Omental fat pad (tissue), 4 donors: ENCODE results near the gene NLK. TPM values are rescaled to one million over a fixed set of nuclear protein-coding genes. Genes with fewer than 3 reads are reported as not detected.
"Not testable (repeated sequence)": the region's sequence is repeated elsewhere in the genome, so short reads cannot be mapped to it uniquely, and the experiment has no call there.

Experiments used
- ATAC-seq: fragments of 150-250 bp; one replicate; pipeline ENCODE4 v1.9.1; 2016; ENCODE audit warnings: mild to moderate bottlenecking, moderate library complexity; ENCODE audit not compliant: low FRiP score
- DNase-seq: peaks from one replicate; pipeline ENCODE4 v3.0.0-alpha.2; 2019; ENCODE audit warnings: low spot score
- total RNA-seq, 4 donors: library from RNA; depleted of rRNA; stranded (reverse); fragments of >200 nt; gene quantifications; one replicate each; pipeline ENCODE4 v1.1.0, GENCODE V29; 2016
- TF ChIP-seq, protein P1 (sequence below), 3 donors: fragments of 450-650 bp; IDR thresholded peaks; one replicate each; pipeline ENCODE4 v1.5.1; 2016 to 2017; ENCODE audit warnings: antibody characterized with exemption in 3 of 3, mild to moderate bottlenecking in 3 of 3, moderate library complexity in 2 of 3

NLK gene
- total RNA-seq, 4 donors from 2014 or later = 15.9 to 32.5 (median 25.0) TPM

DNA sequence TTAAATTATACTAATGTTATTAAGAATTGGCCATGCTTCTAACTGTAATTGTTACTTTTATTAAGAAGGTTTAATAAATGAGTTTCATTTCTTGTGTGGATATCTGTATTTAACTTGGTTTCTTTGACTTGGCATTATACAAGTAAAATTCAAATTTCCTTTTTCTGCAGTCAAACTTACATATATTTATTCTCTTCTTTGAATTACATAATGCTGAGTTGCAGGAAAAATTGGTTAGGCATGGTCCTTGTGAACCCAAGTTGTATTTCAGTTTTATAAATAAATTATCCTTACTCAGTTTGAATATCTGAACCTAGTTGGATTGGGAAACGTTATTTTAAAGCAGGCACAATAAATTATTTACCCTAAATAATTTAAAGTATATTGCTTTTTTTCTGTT is 54.8 kb downstream of the NLK start:
- ATAC-seq (no peak), DNase-seq (no peak)
- TF ChIP-seq, protein P1, sequence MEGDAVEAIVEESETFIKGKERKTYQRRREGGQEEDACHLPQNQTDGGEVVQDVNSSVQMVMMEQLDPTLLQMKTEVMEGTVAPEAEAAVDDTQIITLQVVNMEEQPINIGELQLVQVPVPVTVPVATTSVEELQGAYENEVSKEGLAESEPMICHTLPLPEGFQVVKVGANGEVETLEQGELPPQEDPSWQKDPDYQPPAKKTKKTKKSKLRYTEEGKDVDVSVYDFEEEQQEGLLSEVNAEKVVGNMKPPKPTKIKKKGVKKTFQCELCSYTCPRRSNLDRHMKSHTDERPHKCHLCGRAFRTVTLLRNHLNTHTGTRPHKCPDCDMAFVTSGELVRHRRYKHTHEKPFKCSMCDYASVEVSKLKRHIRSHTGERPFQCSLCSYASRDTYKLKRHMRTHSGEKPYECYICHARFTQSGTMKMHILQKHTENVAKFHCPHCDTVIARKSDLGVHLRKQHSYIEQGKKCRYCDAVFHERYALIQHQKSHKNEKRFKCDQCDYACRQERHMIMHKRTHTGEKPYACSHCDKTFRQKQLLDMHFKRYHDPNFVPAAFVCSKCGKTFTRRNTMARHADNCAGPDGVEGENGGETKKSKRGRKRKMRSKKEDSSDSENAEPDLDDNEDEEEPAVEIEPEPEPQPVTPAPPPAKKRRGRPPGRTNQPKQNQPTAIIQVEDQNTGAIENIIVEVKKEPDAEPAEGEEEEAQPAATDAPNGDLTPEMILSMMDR (IDR thresholded peaks at IDR 0.05) = no peak

DNA sequence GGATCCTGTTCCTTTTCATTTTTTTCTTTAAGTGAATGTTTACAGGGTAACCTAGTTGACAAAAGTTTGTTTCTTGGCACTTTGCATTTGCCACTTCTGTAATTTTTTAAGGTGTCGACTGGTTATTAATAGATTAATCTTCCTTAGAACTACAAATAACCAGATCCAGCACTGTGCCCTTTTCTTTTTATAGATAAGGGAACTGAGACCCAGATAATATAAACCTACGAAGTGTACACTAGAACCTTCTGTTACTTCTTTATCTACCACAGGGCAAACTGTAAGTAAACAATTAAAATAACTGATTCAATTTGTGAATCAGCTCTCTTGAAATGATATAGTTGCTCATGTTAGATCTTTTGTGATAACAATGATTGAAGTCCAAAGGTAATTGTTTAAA is 55.4 kb downstream of the NLK start:
- TF ChIP-seq, protein P1 (IDR thresholded peaks at IDR 0.05) = no peak
- ATAC-seq = no peak
- DNase-seq = no peak

DNA sequence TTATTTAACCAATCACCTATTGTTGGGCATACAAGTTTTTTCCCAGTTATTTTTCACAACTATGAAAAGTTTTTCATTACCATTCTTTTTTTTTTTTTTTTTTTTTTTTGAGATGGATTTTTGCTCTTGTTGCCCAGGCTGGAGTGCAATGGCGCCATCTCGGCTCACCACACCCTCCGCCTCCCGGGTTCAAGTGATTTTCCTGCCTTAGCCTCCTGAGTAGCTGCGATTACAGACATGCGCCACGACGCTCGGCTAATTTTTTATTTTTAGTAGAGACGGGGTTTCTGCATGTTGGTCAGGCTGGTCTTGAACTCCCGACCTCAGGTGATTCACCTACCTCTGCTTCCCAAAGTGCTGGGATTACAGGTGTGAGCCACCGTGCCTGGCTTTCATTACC is 56.1 kb downstream of the NLK start:
- not testable (repeated sequence) for ATAC-seq, DNase-seq

DNA sequence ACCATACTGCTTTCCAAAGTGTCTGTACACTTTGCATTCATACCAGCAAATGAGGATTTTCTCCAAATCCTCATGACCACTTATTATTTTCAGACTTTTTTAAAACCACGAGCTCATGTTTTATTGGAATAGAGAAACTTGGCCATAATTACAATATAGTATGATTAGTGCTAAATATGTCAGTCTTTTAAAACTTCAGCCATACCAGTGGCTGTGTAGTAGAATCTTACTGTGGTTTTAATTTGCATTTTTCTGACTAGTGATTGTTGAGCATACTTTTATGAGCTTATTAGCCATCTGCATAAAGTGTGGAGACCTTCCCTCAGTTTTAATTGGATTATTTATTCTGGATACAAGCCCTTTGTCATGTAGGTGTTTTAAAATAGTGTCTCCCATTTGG is 57.8 kb downstream of the NLK start:
- TF ChIP-seq, protein P1 (IDR thresholded peaks at IDR 0.05) = no peak
- DNase-seq (no peak), ATAC-seq (no peak)

DNA sequence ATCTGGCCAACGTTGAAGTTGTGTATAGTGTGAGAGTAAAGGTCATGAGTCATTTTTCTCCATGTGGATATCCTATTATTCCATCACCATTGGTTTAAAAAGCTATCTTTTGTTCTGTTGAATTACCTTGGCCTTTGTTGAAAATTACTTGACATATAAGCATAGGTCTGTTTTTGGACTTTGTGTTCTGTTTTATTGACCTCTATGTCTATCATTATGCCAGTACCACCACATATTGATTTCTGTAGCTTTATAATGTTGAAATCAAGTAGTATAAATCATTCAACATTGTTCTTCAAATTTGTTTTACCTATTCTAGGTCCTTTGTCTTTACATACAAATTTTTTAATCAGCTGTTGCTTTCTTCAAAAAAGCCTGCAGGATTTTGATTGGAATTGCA is 58.5 kb downstream of the NLK start:
- DNase-seq (no peak), ATAC-seq (no peak)
- TF ChIP-seq, protein P1 (IDR thresholded peaks at IDR 0.05) = no peak

DNA sequence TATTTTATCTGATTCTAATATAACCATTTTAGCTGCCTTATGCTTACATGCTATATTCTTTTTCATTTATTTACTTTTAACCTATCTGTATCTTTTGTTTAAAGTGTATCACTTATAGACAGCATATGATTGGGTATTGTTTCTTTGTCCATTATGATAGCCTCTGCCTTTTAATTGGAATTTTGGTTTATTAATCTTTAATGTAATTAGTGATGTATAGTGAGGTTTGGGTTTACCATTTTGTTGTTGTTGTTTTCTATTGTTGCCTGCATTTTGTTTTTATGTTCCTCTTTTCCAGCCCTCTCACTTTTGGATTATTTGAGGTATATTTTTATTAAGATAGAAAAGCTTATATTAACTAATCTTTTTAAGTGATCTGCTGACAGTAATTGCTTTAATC is 59.4 kb downstream of the NLK start:
- ATAC-seq (no peak), DNase-seq (no peak)
- TF ChIP-seq, protein P1 (IDR thresholded peaks at IDR 0.05) = no peak

DNA sequence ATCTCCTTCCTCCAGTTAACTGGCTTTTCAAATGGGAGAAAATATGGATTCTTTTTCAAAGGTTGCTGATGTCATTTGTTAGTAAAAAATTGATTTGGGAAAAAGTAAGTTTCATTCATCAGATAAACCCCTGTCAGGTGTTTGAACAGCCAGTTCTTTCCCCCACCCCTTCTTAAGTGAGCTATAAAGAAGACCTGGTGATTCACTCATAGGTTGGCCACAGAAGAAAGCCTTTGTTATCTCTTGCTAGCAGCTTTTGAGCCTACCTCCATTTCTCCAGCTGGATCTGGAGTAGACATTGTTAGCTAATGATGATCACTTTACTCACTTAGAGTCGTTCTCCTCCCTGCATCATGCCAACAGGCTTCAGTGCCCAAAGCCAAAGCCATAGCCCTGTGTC is 63.0 kb downstream of the NLK start:
- no peak for ATAC-seq
- no peak for DNase-seq
- TF ChIP-seq, protein P1 (IDR thresholded peaks at IDR 0.05) = no peak

DNA sequence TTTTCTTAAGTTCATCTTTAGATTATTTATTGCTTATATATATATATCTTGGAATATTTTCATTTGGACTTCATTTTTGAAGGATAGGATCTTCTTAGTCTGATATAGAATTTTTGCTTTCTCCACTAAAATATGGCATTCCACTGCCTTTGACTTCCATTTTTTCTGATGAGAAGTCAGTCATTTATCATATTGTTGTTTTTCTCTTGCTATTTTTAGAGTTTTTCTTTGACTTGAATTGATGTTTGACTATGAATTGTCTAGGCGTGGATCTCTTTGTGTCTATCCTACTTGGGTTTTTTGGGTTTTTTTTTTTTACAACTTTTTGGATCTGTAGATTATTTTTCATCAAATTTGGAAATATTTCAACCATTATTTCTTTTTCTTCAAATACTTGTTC is 67.7 kb downstream of the NLK start:
- DNase-seq = no peak
- ATAC-seq = no peak
- TF ChIP-seq, protein P1 (IDR thresholded peaks at IDR 0.05) = no peak
